Bone marrow (tissue), 2 donors: ENCODE data around the gene SPI1.

Experiments used
- DNase-seq, 2 donors: peaks; one replicate each; lab custom pipeline; 2025; lab: John Stamatoyannopoulos, UW

SPI1 gene

DNA sequence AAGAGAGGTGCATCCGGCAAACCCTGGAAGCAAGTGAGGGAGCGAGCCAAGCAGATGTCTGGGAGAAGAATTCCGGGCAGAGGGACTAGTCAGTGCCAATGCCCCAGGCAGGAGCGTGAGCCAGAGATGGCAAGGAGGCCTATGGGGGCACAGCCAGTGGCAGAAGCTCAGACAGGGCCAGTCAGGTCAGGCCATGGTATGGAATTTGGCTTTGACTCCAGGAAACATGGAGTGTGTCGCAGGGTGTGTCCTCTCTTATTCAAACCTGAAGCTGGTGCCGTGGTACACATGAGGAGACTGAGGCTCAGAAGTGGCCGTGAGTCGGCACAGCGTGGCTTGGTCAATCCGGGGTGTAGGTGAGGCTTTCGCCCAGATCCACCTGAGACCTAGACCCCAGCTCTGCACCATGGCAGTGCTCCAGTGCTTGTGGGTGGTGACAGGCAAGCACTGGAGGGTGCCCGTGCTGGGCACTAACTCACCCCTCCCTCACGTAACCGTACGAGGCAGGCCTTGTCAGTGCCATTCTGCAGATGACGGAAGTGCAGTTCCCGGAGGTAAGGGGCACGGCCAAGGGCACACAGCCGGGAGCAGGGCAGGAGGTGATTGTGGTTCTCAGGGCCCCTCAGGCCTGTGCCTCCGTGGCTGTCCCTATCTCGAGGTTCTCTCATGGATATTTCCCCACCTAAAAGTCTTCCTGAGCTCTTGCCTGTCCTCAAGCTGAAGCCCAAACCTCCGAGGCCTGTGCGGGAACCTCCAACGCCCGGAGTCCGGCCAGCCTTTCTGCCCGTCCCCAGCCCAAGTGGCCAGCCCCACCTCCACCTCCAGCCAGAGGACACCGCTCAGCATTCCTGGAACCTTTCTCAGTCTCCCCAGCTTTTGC lies 10.6 kb upstream of the SPI1 start:
- DNase-seq, result no peak

DNA sequence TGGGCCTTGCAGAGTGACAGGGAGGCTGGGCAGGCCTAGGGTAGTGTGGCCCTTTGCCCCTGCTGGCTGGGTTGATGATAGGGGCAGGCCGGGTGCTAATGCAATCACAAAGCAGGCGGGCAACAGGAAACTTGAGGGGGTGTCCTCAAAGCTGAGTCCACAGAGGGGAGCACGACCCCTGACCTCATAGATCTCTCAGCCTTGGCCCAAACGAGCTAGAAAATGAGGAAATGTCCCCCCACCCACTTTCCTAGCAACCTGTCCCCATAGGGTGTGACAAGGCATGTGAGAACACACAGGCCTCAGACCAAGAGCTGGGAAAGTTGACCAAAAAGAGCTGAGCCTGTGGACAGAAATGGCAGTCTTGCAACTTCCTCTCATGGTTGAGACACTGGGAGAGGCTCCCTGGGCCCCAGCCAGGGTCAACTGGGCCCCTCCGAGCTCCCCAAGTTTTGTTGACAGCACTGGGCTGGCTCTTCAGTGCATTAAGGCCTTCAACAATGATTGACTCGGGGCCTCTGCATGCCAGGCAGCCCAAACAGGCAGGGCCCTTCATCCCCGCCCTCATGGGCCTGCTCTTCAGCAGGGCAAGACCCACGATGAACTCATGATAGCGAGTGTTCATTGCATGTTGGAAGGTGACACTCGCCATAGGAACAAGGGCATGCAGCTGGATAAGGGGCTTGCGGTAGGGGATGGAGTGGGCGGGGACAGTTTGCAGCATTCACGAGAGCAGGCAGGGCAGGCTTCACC lies 9.8 kb upstream of the SPI1 start:
- DNase-seq, result peak in 1 of 2 donors; percentile 27

DNA sequence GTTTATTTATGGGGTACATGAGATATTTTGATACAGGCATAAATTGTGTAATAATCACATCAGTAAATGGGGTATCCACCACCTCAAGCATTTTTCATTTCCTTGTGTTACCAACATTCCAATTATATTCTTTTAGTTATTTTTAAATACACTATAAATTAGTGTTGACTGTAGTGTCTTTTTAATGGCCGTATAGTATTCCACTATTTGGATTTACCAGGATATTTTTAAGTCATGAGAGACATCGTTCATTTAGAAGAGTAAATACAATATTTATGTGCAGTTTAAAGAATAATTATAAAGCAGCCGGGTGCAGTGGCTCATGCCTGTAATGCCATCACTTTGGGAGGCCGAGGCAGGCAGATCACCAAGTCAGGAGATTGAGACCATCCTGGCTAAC lies 6.2 kb upstream of the SPI1 start:
- DNase-seq, result no peak

DNA sequence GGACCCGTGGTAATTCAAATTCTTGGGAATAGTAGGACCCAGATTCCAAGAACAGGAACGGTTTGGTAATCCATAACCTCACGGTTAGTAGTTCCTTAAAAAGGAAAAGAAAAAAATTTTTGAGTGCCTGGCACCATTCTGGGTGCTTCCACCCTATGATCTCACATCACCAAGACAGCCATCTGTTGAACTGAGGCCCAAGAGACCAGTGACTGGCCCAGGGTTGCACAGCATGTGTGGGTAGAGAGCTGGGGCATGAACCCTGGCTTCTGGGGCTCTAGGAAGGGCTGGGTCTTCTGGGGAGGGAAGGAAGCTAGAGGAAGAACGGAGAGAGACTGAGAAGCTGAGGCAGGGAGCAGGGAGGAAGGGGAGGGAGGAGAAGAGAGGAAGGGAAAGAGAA lies 4.7 kb upstream of the SPI1 start:
- no peak for DNase-seq

DNA sequence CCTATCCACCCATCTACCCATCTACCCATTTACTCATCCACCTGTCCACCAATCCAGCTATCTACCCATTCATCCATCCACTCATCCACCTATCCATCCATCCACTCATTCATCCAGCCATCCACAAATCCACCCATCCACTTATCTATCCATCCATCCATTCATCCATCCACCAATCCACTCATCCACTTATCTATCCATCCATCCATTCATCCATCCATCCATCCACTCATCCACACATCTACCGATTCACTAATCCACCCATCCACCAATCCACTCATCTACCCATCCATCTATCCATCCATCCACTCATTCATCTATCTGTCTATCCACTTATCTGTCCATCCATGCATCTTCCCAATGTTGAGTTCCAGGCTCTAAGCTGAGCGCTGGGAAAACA lies 1.7 kb upstream of the SPI1 start:
- DNase-seq, result no peak

DNA sequence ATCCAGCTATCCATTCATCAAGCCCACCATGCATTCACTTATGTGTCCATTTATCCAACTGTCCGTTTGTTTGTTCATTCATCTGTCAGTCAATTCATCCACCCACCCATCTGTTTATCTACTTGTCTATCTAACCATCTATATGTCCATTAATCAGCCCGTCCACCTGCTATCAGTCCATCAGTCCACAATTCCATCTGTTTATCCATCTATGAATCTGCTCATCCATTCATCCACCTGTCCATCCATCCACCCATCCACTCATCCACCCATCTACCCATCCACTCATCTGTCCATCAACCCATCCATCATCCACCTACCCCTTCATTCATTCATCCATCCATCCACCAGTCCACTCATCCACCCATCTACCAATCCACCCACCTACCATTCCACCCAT lies 970 bp upstream of the SPI1 start:
- DNase-seq, result no peak

DNA sequence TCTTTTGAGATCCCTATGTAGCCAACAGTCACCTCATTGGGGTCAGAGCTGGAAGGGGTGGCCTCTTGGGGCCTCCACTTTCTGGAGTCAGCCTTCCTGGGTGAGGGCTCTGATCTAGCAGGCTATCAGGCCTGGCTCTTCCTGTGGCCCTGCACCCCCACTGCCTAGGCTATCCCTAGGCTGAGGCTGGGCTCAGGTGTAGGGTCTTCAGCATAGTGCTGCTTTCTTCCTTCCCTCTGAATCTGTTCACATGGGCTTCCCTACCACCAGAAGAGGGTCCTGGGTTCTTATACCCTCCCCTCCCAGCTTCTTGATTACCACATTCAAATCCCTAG lies 456 bp upstream of the SPI1 start:
- no peak for DNase-seq

DNA sequence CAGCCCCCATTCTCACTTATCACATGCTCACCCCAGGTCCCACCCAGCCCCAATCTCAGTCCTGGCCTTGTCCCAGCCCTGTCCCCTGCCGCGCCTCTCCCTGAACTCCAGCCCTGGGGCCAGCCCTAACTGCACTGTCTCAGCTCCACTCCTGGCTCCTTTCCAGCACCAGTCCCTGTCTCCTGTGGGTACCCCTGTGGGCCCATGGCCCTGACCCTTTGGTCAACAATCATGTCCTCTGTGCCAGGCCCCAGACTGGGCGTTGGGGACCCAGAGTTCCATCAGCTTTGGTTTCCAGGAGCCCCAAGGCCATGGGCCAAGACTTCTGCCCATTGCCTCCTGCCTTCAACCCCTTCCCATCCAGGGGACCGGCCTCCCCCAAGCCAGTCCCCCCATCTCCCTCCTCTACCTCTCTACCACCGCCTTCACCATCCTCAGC lies 757 bp downstream of the SPI1 start:
- DNase-seq, result no peak

DNA sequence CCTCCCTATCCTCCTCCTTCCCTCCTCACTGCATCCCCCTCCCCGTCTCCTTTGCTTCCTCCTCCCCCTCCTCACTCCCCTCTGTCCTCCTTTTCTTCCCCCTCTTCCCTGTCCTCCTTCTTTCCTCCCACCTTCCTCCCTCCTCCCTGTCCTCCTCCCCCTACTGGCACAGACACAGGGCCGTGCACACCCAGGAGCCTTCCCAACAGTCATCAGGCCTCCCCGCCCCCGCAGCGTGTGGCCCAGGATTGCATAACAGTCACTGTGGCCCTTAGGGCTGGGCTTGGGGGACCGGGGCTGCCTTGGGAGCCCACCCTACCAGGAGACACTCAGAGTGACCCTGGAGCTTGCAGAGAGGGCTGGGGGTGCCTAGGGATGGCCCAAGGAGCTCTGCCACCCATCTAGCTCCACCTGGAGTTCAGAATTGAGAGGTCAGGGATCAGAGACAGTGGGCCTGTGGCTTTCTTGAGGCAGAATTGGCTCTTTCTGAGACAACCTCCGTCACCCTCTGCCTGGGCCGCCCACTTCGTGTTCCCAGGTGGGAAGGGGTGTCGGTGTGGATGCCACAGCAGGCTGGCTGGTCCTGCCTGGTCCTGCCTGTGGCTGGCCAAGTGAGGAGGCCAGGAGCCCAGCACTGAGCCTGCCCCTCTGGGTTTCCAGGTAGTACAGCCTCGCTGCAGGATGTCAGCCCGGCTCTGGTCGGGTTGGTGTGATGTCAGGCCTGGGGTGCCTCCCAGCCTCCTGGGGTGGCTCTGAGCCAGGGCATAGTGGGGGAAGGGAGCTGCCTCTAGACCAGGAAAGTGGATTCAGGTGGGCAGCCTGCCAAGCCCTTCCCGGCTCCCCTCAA lies 1.6 kb downstream of the SPI1 start:
- peak; percentile 6 to 54 for DNase-seq

DNA sequence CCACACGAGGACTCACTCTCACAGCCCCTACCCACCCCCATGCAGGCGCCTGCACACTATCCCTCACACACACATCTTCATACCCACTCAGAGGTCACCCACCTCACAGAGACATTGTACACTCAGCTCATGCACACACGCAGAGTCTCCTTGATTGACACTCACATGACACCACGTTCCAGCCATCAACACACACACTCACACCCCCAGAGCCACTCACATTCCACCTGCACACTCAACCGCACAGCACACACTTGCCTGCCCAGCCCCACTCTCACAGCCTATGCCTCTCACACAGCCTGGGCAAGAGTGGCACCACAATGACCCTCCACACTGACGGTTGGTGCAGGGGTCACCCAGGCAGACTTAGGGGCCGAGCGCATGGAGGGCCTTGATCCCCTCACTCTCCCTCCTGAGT lies 2.2 kb downstream of the SPI1 start:
- DNase-seq, result no peak

DNA sequence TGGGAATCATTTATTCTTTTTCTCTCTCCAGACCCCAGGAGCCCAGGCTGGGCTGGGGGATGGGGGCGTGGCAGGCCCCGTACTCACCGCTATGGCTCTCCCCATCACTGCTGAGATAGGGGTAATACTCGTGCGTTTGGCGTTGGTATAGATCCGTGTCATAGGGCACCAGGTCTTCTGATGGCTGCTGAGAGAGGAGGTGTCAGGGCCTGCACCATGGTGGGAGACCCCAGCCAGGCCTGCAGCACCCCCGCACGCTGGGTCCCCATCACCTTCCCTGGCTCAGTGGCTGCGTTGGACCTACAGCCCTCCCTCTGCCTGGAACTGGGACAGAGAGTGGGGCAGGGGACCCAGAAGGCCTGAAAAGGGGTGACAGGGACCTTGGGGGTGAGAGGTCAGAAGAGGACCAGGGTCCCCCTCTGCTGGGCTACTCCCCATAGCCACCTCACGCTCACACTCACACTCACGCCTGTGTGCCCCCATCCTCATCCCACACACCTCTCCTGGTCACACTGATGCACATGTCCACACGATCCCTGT lies 2.7 kb downstream of the SPI1 start:
- DNase-seq, result no peak

DNA sequence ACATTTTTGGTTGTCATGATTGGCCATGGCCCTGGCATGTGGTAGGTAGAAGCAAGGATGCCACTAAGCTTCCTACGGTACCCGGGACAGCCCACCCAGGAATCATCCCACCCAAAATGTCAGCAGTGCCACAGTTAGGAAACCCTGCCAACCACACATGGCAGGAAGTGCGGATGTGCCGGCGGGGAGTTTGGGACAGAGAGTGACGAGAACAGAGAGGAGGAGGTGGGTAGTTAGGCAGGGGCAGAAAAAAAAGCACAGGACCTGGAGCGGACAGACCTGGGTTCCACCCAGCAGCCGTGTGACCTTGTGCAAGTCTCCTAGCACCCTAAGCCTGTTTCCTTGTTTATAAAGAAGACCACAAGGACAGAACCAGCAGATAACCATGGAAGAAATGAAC lies 3.3 kb downstream of the SPI1 start:
- no peak for DNase-seq

DNA sequence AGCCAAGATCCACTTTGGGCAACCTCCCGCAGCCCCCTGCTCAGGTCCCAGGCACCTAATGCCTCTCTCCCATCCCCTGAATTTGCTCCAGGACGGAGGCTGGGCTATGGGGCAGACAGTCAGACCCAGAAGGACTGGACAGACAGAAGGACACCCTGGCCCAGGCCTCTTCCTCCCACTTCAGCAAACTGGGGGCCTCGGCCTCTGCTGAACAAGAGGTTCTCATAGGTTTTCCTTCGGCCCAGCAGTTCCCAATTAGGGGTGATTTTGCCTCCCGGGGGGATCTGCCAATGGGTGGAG lies 3.7 kb downstream of the SPI1 start:
- no peak for DNase-seq

DNA sequence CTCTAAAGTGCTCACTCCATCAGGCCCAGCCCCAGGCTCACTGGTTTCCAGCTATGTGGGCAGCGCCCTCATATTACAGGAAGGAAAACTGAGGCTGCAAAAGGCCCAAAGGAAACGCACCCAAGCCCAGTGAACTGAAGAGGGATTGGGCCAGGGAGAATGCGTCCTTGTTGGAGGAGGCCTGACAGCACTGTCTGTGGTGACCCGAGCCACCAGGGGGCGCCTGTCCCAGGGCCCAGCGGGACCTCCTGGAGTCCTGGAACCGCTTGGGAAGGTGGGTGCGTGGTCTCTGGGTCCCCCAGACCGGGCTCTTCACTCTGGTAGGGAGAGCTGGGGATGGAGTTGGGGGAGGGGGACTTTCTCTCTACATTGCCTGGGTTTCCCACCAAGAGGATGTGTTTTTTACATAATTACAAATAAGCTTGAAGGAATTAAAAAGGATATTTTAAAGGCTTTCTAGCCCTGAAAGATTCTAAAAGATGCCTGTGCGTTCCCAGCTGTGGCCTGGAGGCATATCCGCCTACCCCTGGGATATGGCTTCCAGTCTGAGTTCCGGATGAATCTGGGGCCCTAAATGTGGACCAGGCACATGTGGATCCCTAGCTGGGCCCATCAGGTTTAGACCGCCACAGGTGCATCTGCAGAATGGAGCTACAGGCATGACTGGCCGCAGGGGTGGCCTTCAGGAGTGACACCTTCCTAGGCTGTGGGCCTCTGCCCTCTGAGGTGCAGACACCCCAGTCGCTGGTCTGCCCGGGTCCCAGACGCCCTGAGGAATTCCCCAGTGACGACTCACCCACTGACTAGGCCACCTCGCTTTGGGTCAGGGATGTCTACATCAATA lies 4.2 kb downstream of the SPI1 start:
- DNase-seq, result peak; percentile 52 to 65

DNA sequence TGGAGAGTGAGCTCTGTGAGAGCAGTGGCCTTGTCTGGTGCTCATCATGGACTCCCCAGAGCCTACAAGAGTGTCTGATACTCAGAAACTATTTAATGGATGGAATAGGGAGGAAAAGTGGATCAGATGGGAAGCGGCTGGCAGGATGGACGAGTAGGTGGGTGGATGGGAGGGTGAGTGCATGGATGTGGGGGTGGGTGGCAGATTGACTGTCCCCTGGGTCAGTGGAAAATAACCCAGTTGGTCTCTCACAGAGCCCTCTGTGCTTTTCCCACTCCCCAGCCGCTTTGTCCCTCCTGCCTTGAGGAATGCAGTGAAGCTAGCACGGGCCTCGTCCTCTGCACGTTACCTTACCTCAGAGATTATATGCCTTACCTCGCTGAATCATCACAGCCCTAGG lies 5.9 kb downstream of the SPI1 start:
- DNase-seq, result no peak

DNA sequence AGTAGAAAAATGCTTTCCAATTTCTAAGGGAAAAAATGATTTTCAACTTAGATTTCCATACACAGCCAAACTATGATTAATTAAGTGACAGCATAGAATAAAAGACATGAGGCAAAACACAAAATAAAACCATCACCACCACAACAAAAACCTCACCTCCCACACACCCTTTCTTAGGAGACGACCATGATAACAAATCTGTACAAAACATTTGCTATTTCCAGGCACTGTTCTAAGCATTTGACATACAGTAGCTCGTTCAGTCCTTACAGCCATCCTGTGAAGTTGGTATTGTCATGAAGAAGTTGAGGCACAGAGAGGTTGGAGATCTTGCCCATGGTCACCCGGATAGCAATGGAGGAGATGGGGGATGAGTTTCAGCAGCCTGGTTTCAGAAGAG lies 8.7 kb downstream of the SPI1 start:
- DNase-seq, result no peak

DNA sequence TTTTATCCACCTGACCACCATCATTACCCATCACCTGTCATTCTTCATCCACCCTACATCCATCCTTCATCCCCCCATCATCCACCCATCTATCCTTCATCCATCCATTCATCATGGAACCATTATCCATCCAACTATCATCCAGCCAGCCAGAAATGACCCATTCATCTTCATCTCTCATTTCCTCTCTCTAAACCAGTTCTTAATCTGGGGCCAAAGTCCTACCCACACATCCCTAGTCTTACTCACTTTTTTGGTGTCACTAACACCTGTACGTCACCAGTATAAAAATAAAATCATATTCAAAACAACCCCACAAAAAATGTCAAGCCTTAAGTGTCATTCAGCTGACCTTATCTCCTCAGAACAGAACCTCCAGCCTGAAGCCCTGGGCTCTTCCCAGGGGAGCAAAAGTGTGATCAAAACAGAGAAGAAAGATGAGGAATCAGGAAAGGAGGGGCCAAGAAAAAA lies 12.3 kb downstream of the SPI1 start:
- DNase-seq, result no peak

DNA sequence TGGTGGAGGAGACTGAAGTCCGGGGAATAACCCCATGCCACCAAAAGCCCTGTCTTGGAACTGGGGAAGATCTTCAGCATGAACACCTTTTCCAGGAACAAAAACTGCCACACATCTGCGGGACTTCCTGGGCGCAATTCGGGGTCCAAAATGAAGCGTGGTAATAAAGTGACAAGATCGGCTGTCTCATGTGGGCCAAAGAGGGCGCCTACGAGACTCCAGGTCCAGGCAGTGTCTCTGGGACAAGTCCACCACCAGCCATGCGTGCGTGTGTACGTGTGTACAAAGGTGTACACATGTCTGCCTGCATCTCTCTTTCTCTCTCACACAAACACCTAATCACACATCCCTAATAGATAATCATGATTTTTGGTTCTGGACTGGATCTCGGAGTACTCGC lies 16.9 kb downstream of the SPI1 start:
- DNase-seq, result no peak

DNA sequence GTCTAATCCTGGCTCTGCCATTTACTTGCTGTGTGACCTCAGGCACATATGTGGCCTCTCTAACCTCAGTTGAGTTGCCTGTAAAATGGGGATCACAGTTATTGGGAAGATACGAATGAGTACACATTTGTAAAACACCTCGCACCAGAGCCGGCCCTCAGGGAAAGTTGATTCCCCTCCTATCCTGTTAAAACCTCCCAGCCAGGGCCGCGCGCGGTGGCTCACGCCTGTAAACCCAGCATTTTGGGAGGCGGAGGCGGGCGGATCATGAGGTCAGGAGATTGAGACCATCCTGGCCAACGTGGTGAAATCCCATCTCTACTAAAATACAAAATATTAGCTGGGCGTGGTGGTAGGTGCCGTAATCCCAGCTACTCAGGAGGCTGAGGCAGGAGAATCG lies 18.0 kb downstream of the SPI1 start:
- no peak for DNase-seq

DNA sequence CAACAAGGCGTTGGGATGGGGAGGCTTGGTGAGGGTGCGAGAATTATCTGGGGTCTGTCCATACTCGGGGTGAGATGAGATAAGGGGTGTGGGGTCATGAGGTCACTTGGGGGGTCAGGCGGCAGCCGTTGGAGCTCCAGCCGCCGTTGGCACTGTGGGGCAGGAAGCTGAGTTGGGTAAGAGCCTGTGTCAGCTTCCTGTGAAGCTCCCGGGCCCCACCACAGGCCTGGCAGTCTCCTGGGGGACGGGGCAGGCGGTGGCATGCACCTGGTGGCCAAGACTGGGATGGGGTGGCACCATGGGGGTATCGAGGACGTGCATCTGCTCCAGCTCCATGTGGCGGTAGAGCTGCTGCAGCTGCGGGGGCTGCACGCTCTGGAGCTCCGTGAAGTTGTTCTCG lies 18.8 kb downstream of the SPI1 start:
- DNase-seq, result peak; percentile 45 to 70

DNA sequence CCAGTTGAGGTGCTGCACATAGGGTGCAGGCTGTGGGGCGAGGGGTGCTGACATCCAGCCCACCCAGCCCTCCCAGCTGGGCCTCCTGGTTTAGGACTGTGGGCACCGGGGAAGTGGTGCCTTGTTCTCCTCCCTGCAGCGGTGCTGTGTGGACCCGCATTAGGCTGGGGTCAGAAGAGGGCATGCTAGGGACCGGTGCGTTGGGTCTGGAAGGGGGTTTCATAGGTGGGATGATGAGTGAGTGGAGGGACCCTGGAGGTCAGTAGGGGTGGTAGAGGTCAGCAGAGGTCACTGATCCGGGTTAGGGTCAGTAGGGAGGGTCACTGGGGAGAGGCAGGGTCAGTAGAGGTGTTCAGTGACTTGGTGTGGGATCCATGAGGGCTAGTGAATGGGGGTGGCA lies 19.2 kb downstream of the SPI1 start:
- no peak for DNase-seq

DNA sequence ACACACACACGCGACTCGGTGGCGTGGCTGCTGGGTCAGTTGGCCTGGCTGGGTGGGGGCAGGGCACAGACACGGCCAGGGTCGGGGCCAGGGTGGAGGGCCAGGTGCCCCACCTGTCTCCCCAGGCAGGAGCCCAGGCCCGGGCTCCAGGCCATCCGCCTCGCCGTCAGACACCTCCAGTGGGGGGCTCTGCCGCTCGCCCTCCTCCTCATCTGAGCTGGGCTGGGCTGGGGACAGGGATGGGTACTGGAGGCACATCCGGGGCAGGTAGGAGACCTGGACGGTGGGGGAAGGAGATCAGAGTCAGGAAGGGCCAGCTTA lies 19.7 kb downstream of the SPI1 start:
- DNase-seq, result no peak
